ENCODE measurements around the gene STIM1. TPM values are rescaled to one million over a fixed set of nuclear protein-coding genes. Genes with fewer than 3 reads are reported as not detected.

STIM1 gene
- total and polyA plus RNA-seq, 10 of the 15 experiments (the other 5 are each of a cell fraction or from before 2014, with no cell fraction given) = 8.6 to 57.7 (median 29.3) TPM

GRCh38 chr11:3967695-3968094 is 112.2 kb downstream of the STIM1 start (continued):
- TF ChIP-seq BCL3 (IDR thresholded peaks at IDR 0.05; ENCODE audit: borderline replicate concordance, insufficient read depth, low read depth, low read length, poor library complexity, severe bottlenecking) (no peak), MEF2A (IDR thresholded peaks at IDR 0.05; ENCODE audit: insufficient read depth, low read depth, low read length) (no peak), JUNB (IDR thresholded peaks at IDR 0.05) (no peak)

GRCh38 chr11:3969200-3969599 is 113.7 kb downstream of the STIM1 start:
- 67% methylated on average over 3 of the region's 3 CpGs for WGBS (ENCODE audit: insufficient coverage, insufficient replicate concordance, low lambda C conversion rate, missing lambda C conversion rate)
- no peak for TF ChIP-seq IKZF2 (IDR thresholded peaks at IDR 0.05)
- TF ChIP-seq WRNIP1 (IDR thresholded peaks at IDR 0.05; ENCODE audit: borderline replicate concordance, low read depth, low read length) = no peak
- no peak for TF ChIP-seq SRF (IDR thresholded peaks at IDR 0.05; ENCODE audit: low read depth in 2 of 2, low read length in 2 of 2)
- TF ChIP-seq SUPT20H (IDR thresholded peaks at IDR 0.05; ENCODE audit: borderline replicate concordance, control insufficient read depth, low read depth, low read length) = no peak
- no peak for TF ChIP-seq ZSCAN29 (IDR thresholded peaks at IDR 0.05)
- TF ChIP-seq, protein P1, sequence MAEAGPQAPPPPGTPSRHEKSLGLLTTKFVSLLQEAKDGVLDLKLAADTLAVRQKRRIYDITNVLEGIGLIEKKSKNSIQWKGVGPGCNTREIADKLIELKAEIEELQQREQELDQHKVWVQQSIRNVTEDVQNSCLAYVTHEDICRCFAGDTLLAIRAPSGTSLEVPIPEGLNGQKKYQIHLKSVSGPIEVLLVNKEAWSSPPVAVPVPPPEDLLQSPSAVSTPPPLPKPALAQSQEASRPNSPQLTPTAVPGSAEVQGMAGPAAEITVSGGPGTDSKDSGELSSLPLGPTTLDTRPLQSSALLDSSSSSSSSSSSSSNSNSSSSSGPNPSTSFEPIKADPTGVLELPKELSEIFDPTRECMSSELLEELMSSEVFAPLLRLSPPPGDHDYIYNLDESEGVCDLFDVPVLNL (IDR thresholded peaks at IDR 0.05; ENCODE audit: low read depth, low read length) = no peak
- TF ChIP-seq CHD4 (IDR thresholded peaks at IDR 0.05) = no peak
- TF ChIP-seq POLR2AphosphoS2 (IDR thresholded peaks at IDR 0.05; ENCODE audit: low read depth, low read length) = no peak
- TF ChIP-seq POU2F2 (IDR thresholded peaks at IDR 0.05; ENCODE audit: borderline replicate concordance, low read depth, low read length) = no peak
- no peak for TF ChIP-seq SIX5 (IDR thresholded peaks at IDR 0.05; ENCODE audit: low read depth, low read length, severe bottlenecking)
- TF ChIP-seq, protein P2, sequence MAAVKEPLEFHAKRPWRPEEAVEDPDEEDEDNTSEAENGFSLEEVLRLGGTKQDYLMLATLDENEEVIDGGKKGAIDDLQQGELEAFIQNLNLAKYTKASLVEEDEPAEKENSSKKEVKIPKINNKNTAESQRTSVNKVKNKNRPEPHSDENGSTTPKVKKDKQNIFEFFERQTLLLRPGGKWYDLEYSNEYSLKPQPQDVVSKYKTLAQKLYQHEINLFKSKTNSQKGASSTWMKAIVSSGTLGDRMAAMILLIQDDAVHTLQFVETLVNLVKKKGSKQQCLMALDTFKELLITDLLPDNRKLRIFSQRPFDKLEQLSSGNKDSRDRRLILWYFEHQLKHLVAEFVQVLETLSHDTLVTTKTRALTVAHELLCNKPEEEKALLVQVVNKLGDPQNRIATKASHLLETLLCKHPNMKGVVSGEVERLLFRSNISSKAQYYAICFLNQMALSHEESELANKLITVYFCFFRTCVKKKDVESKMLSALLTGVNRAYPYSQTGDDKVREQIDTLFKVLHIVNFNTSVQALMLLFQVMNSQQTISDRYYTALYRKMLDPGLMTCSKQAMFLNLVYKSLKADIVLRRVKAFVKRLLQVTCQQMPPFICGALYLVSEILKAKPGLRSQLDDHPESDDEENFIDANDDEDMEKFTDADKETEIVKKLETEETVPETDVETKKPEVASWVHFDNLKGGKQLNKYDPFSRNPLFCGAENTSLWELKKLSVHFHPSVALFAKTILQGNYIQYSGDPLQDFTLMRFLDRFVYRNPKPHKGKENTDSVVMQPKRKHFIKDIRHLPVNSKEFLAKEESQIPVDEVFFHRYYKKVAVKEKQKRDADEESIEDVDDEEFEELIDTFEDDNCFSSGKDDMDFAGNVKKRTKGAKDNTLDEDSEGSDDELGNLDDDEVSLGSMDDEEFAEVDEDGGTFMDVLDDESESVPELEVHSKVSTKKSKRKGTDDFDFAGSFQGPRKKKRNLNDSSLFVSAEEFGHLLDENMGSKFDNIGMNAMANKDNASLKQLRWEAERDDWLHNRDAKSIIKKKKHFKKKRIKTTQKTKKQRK (IDR thresholded peaks at IDR 0.05; ENCODE audit: low read depth, low read length) = no peak
- no peak for TF ChIP-seq NRF1 (conservative IDR thresholded peaks at IDR 0.05; ENCODE audit: low read depth, low read length)
- ATAC-seq = no peak

More at GRCh38 chr11:3969200-3969599, 113.7 kb downstream of the STIM1 start:
- CTCF ChIA-PET = interaction anchor here (1.4 to 4.5 kb wide), 5 partner anchors 10 to 128 kb away, joined by 3 to 27 read pairs (median 10); no protein-coding TSS in a partner anchor
- POLR2A ChIA-PET = no interaction called here
- Histone ChIP-seq H3K4me2 (ENCODE audit: control insufficient read depth, insufficient read depth) (no peak overlapping the region), H3K27ac (ENCODE audit: control insufficient read depth, insufficient read depth) (no peak overlapping the region), H3K79me2 (ENCODE audit: control insufficient read depth, insufficient read depth, low read length) (peaks cover 2% of the 10 kb centered on the region), H4K20me1 (ENCODE audit: control insufficient read depth, insufficient read depth) (no peaks in the 10 kb centered on the region), H2AFZ (ENCODE audit: control insufficient read depth, low read depth, low read length) (no peak overlapping the region), H3K4me1 (ENCODE audit: control insufficient read depth, insufficient read depth, low read length) (peaks cover 4% of the 10 kb centered on the region; the same call in 1 of the 2 replicates), H3K9me3 (replicated peaks; ENCODE audit: control insufficient read depth, insufficient read depth, low read length) (no peaks in the 10 kb centered on the region), H3K27me3 (replicated peaks in 1 of 2; ENCODE audit: control insufficient read depth in 2 of 2, insufficient read depth in 2 of 2, low read length in 1 of 2) (no peaks in the 10 kb centered on the region), H3K4me3 (no peak overlapping the region), H3K36me3 (ENCODE audit: control insufficient read depth in 2 of 2, insufficient read depth in 2 of 2, low read length in 1 of 2) (peaks cover 6 to 8% of the 10 kb centered on the region in 2 experiments; a peak in 3 of 4 replicates), H3K9ac (ENCODE audit: control insufficient read depth, insufficient read depth, low read length) (no peak overlapping the region)
- RAD21 ChIA-PET (ENCODE audit: unreplicated experiment) = interaction anchor here (2.9 kb wide), 1 partner anchor 114 kb away, joined by 13 read pairs; the partner anchor contains the start of gene STIM1
- DNase-seq (ENCODE audit: low read depth, low spot score) (no peak), FAIRE-seq (no peak)
- no TSS peak for BruUV-seq (replicated peaks)
- SMC1A ChIA-PET (ENCODE audit: uncharacterized antibody, unreplicated experiment) = interaction anchor here (1.7 to 2.9 kb wide), 3 partner anchors 8 to 114 kb away, joined by 4 to 17 read pairs (median 5); partner anchors contain the start of gene STIM1
- in situ Hi-C loops (cut with MboI) = no loop called here
- intact Hi-C loops (cut with micrococcal nuclease; ENCODE audit: unreplicated experiment) = no loop called here

Measured in GM12878 (cell line).